H9 (cell line): Measurements from ENCODE around the gene YKT6. TPM values are rescaled to one million over a fixed set of nuclear protein-coding genes. Genes with fewer than 3 reads are reported as not detected.

ENCODE experiments used
- DNase-seq: peaks from one replicate; pipeline ENCODE4 v3.0.0-alpha.2; 2017
- H2AFZ ChIP-seq: one replicate; pipeline ENCODE4 v1.6.1; 2013; ENCODE audit warnings: mild to moderate bottlenecking, low read length, control low read depth, moderate library complexity
- H2AK5ac ChIP-seq: 2 replicates; pipeline ENCODE4 v1.6.1; 2013; ENCODE audit warnings: low read length, control low read depth, mixed read lengths; ENCODE audit not compliant: insufficient read length
- H2BK120ac ChIP-seq: one replicate; pipeline ENCODE4 v1.6.1; 2013; ENCODE audit warnings: low read depth, mild to moderate bottlenecking, low read length, control low read depth, inconsistent platforms; ENCODE audit not compliant: poor library complexity, severe bottlenecking
- H2BK12ac ChIP-seq: 2 replicates; pipeline ENCODE4 v1.6.1; 2013; ENCODE audit warnings: low read length, control low read depth, mixed read lengths, low read depth; ENCODE audit not compliant: insufficient read length
- H2BK15ac ChIP-seq: 2 replicates; pipeline ENCODE4 v1.6.1; 2013; ENCODE audit warnings: low read depth, low read length, control low read depth
- H2BK20ac ChIP-seq: one replicate; pipeline ENCODE4 v1.6.1; 2013; ENCODE audit warnings: low read depth, mild to moderate bottlenecking, low read length, control low read depth, inconsistent platforms; ENCODE audit not compliant: poor library complexity, severe bottlenecking
- H2BK5ac ChIP-seq: 2 replicates; pipeline ENCODE4 v1.6.1; 2013; ENCODE audit warnings: low read length, control low read depth, mixed read lengths; ENCODE audit not compliant: insufficient read length
- H3K14ac ChIP-seq: 2 replicates; pipeline ENCODE4 v1.6.1; 2013; ENCODE audit warnings: low read length, control low read depth; ENCODE audit not compliant: insufficient read depth
- H3K18ac ChIP-seq: 2 replicates; pipeline ENCODE4 v1.6.1; 2013; ENCODE audit warnings: low read depth, mild to moderate bottlenecking, mixed read lengths, low read length, control low read depth; ENCODE audit not compliant: insufficient read length
- H3K23ac ChIP-seq: 2 replicates; pipeline ENCODE4 v1.6.1; 2013; ENCODE audit warnings: low read length, control low read depth, mixed read lengths, low read depth; ENCODE audit not compliant: insufficient read length
- H3K23me2 ChIP-seq: 2 replicates; pipeline ENCODE4 v1.6.1; 2013; ENCODE audit warnings: low read depth, mild to moderate bottlenecking, mixed read lengths, low read length, control low read depth; ENCODE audit not compliant: insufficient read length, poor library complexity, severe bottlenecking
- H3K27ac ChIP-seq: 2 replicates; pipeline ENCODE4 v1.5.1; 2013; ENCODE audit warnings: low read length, control low read depth, mixed read lengths, low read depth; ENCODE audit not compliant: insufficient read length
- H3K27me3 ChIP-seq: 2 replicates; pipeline ENCODE4 v1.6.1; 2013; ENCODE audit warnings: low read length, control low read depth, inconsistent platforms; ENCODE audit not compliant: insufficient read depth
- H3K4ac ChIP-seq: 2 replicates; pipeline ENCODE4 v1.6.1; 2013; ENCODE audit warnings: low read depth, mild to moderate bottlenecking, control low read depth, inconsistent platforms, low read length, moderate library complexity
- H3K4me1 ChIP-seq: 2 replicates; pipeline ENCODE4 v1.6.1; 2013; ENCODE audit warnings: low read length, control low read depth, inconsistent platforms; ENCODE audit not compliant: insufficient read depth
- H3K4me2 ChIP-seq: 2 replicates; pipeline ENCODE4 v1.6.1; 2013; ENCODE audit warnings: low read length, control low read depth, mixed read lengths; ENCODE audit not compliant: insufficient read length, insufficient read depth
- H3K56ac ChIP-seq: 2 replicates; pipeline ENCODE4 v1.6.1; 2013; ENCODE audit warnings: low read depth, mild to moderate bottlenecking, mixed read lengths, low read length, control low read depth; ENCODE audit not compliant: insufficient read length
- H3K79me1 ChIP-seq: 2 replicates; pipeline ENCODE4 v1.6.1; 2013; ENCODE audit warnings: low read depth, mild to moderate bottlenecking, moderate library complexity, low read length, control low read depth, inconsistent platforms; ENCODE audit not compliant: insufficient read depth, poor library complexity, severe bottlenecking
- H3K79me2 ChIP-seq: 2 replicates; pipeline ENCODE4 v1.6.1; 2013; ENCODE audit warnings: low read length, control low read depth, inconsistent platforms; ENCODE audit not compliant: insufficient read depth
- H3K9ac ChIP-seq: 2 replicates; pipeline ENCODE4 v1.6.1; 2013; ENCODE audit warnings: low read length, control low read depth, mixed read lengths; ENCODE audit not compliant: insufficient read length; ENCODE audit errors: extremely low read depth
- H3K9me3 ChIP-seq: one replicate; pipeline ENCODE4 v1.6.1; 2013; ENCODE audit warnings: low read depth, low read length, inconsistent platforms; ENCODE audit not compliant: control insufficient read depth
- H3T11ph ChIP-seq: one replicate; pipeline ENCODE4 v1.6.1; 2013; ENCODE audit warnings: mild to moderate bottlenecking, low read length, control low read depth, inconsistent platforms
- H4K20me1 ChIP-seq: one replicate; pipeline ENCODE4 v1.6.1; 2013; ENCODE audit not compliant: control insufficient read depth, insufficient read length, insufficient read depth
- H4K5ac ChIP-seq: 2 replicates; pipeline ENCODE4 v1.6.1; 2013; ENCODE audit warnings: low read depth, mild to moderate bottlenecking, mixed read lengths, low read length, control low read depth; ENCODE audit not compliant: insufficient read length
- H4K8ac ChIP-seq: replicated peaks from 2 replicates; pipeline ENCODE4 v1.6.1; 2013; ENCODE audit warnings: low read length, control low read depth, mixed read lengths, low read depth; ENCODE audit not compliant: insufficient read length
- H4K91ac ChIP-seq: 2 replicates; pipeline ENCODE4 v1.6.1; 2013; ENCODE audit warnings: low read depth, mild to moderate bottlenecking, moderate library complexity, mixed read lengths, low read length, control low read depth; ENCODE audit not compliant: insufficient read length
- H3K27ac Mint-ChIP-seq, 3 experiments: 2 replicates in 2 of 3; 3 replicates in 1 of 3; pipeline ENCODE4 v1.8.0; 2020 to 2021; ENCODE audit warnings: mixed read lengths in 3 of 3, mild to moderate bottlenecking in 1 of 3, moderate library complexity in 1 of 3
- H3K27me3 Mint-ChIP-seq: 2 replicates; pipeline ENCODE4 v1.8.0; 2021; ENCODE audit warnings: low read depth, mild to moderate bottlenecking, moderate library complexity, mixed read lengths
- H3K36me3 Mint-ChIP-seq, 3 experiments: 2 replicates in 2 of 3; 3 replicates in 1 of 3; pipeline ENCODE4 v1.8.0; 2020 to 2021; ENCODE audit warnings: low read depth in 3 of 3, mixed read lengths in 3 of 3; ENCODE audit not compliant: insufficient read depth in 1 of 3
- H3K4me1 Mint-ChIP-seq, 2 experiments: 2 replicates each; pipeline ENCODE4 v1.8.0; 2020; ENCODE audit warnings: mixed read lengths in 2 of 2
- H3K4me3 Mint-ChIP-seq, 2 experiments: 2 replicates in 1 of 2; 3 replicates in 1 of 2; pipeline ENCODE4 v1.8.0; 2020 to 2021; ENCODE audit warnings: mild to moderate bottlenecking in 2 of 2, mixed read lengths in 2 of 2, moderate library complexity in 1 of 2
- H3K9me3 Mint-ChIP-seq, 2 experiments: 2 replicates in 1 of 2; 3 replicates in 1 of 2; pipeline ENCODE4 v1.8.0; 2020; ENCODE audit warnings: mild to moderate bottlenecking in 2 of 2, mixed read lengths in 2 of 2, moderate library complexity in 1 of 2
- CTCF ChIP-seq: fragments of 200-600 bp; sonication (generic); conservative IDR thresholded peaks from 3 replicates; pipeline ENCODE4 v1.8.0; 2021; ENCODE audit warnings: antibody characterized with exemption, mild to moderate bottlenecking
- WGBS: extraction: QIAGEN DNeasy Blood & Tissue Kit; methylation state at CpG from one replicate; pipeline ENCODE4 v1.1.7; 2013; ENCODE audit warnings: missing lambda C conversion rate, low lambda C conversion rate, mixed read lengths; ENCODE audit not compliant: insufficient read length; ENCODE audit errors: extremely low coverage; 5-methylcytosine and 5-hydroxymethylcytosine counted together
- total RNA-seq: library from RNA; stranded (reverse); gene quantifications from 2 replicates; pipeline ENCODE4 v1.2.1, GENCODE V29; 2021

Gene YKT6
- total RNA-seq, 1 experiment from 2014 or later: 104 TPM

- Histone ChIP-seq H2BK120ac (no peak overlapping the region), H3K4ac (no peak overlapping the region), H3K14ac (no peak overlapping the region), H3K18ac (no peak overlapping the region), H3K79me2 (no peaks in the 10 kb centered on the region), H3K23ac (no peak overlapping the region), H4K8ac (no peak overlapping the region), H2BK12ac (no peak overlapping the region), H3K27ac (no peak overlapping the region), H3K4me1 (no peaks in the 10 kb centered on the region), H3T11ph (no peak overlapping the region), H3K56ac (no peak overlapping the region), H2BK20ac (no peak overlapping the region), H4K5ac (no peak overlapping the region), H3K9me3 (peaks cover 3% of the 10 kb centered on the region), H3K23me2 (no peaks in the 10 kb centered on the region), H3K4me2 (no peak overlapping the region), H2AFZ (no peak overlapping the region), H3K9ac (no peak overlapping the region), H4K20me1 (no peaks in the 10 kb centered on the region), H3K79me1 (no peaks in the 10 kb centered on the region), H4K91ac (no peak overlapping the region), H3K27me3 (0 out of 2 replicates have a peak, but pooled peaks cover 2% of the 10 kb centered on the region), H2BK15ac (no peak overlapping the region), H2AK5ac (no peak overlapping the region), H2BK5ac (no peak overlapping the region)
- Mint-ChIP-seq H3K4me1 (peaks cover 20 to 24% of the 10 kb centered on the region in 2 experiments), H3K4me3 (no peak overlapping the region), H3K27ac (no peak overlapping the region; a peak in 1 of 7 replicates), H3K27me3 (peaks cover 16% of the 10 kb centered on the region), H3K9me3 (peaks cover 3 to 4% of the 10 kb centered on the region in 2 experiments; a peak in 3 of 5 replicates), H3K36me3 (no peaks in the 10 kb centered on the region)
- DNase-seq: no peak
- TF ChIP-seq CTCF: no peak
- WGBS: no CpG with 5 or more reads among the region's 9 CpGs
These were observed 13.0 kb upstream of the YKT6 start for GRCh38 chr7:44187636-44188416.
